HuH-7 (cell line): Measurements from ENCODE around the gene BSPRY.
A peak's percentile ranks its signal among the peaks of the same experiment; 100 is the strongest.

Source experiments
- DNase-seq: peaks from one replicate; pipeline ENCODE4 v3.0.0; 2011; ENCODE audit warnings: low spot score

Gene BSPRY

DNA sequence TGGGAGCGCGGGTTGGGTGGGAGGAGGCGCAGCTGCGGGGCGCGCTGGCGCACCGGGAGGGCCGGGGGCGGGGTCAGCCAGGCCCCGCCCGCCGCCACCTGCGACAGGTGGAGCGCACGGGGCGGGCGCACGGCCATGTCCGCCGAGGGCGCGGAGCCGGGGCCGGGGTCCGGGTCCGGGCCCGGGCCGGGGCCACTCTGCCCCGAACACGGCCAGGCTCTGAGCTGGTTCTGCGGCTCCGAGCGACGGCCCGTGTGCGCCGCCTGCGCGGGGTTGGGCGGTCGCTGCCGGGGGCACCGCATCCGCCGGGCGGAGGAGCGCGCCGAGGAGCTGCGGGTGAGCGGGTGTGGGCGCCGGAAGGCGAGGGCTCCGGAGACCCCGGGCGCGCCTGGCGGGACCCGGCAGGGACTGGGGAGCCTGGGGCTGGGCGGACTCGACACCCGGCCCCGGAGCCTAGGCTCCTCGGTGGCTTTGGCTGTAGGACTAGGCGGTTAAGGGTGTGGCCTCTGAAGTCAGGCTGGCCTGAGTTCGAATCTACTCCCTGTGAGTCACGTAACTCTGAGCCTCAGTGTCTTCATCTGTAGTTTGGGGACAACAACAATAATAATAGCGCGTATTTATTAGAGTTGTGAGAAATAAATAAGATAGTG, at the start of gene BSPRY:
BSPRY (plus strand) TSS at position 97 of the 650 bp plus-strand sequence; CDS start at position 136, 39 bp downstream.
- peak; percentile 50 for DNase-seq

DNA sequence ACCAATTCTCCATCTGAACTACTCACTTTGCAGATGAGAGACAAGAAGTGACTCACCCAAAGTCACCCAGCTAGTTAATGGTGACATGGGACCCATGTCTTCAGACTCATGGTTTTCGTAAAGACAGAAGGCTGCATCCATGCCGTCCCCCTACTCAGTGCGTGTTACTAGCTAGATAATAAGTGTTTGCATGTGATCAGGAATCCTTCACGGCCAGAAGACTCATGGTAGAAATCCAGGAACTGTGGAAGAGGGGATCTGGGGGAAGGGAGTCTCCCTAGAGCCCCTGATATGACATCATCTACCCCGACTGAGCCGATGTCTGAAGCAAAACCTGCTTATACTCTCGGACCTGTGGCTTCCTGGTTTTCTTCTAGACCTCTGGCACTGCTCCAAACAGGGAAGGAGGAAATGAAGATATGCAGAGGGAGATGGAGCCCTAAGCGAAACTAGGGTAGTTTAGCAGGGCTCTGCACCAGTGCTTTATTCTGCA, 49.5 kb upstream of the BSPRY start:
- no peak for DNase-seq

DNA sequence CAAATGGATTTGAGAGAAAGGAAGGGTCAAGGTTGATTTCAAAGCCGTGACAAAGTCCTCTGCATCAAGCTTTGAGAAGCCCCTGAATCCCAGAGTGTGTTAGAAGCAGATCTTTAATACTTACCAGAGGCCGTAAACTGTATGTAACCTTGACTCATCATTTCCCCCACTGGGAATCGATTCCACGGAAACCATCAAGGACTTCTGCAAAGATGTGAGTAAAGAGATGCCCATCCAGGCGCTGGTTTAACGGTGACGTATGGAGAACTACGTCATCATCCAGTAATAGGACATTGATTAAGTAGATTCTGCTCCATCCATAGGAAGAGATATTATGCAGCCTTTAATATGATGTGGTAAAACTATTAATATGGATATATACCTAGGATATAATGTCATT, 47.8 kb upstream of the BSPRY start:
- DNase-seq = no peak

DNA sequence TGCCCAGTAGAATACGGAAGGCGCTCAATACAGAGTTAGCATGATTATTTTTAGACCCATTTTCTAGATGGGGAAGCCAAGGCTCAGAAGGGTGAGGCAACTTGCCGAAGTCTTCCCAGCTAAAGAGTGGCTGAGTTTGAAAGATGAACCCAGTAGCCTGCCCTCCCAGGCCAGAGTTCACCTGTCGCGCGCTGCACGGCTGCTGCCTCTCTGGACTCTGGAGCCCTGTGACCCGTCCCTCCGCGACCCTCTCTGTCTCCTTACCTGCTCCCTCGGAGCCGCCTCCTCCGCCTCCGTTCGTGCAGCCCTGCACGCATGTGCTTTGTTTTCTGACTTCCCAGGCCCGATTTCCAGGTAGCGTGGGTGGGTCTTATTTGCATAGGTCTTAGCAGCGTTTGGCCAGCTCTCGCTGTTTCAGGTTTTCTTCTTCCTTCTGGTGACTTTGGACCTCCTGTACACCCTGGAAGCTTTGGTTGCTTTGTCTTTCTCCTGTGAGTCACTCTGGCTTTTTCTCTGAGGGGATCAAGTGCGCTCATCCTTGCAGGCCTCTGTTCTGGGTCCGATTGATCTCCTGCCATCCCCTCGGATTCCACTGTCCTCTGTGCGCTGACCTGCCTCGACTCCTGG, 46.4 kb upstream of the BSPRY start, which contains the start of gene RNF183:
RNF183 (minus strand) TSS at position 585 of the 627 bp plus-strand sequence. CDS start 5,192 bp downstream, outside the sequence.
- DNase-seq = no peak

DNA sequence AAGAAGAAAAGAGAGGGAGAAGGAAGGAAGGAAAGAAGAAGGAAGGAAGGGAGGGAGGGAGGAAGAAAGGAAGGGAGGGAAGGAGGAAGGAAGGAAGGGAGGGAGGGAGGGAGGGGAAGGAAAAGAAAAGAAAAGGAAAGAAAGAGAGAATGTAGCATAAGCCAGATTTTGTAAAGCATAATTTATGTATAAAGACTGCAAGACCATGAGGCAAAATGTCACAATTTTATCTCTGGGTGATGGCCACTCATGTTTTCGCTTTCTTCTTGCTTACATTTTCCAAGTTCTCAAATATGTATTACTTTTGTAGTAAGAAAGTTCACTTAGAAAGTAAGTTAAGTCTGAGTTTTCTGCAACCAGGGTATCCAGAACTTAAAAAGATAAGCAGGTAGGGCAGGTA, 42.8 kb upstream of the BSPRY start:
- DNase-seq = no peak

DNA sequence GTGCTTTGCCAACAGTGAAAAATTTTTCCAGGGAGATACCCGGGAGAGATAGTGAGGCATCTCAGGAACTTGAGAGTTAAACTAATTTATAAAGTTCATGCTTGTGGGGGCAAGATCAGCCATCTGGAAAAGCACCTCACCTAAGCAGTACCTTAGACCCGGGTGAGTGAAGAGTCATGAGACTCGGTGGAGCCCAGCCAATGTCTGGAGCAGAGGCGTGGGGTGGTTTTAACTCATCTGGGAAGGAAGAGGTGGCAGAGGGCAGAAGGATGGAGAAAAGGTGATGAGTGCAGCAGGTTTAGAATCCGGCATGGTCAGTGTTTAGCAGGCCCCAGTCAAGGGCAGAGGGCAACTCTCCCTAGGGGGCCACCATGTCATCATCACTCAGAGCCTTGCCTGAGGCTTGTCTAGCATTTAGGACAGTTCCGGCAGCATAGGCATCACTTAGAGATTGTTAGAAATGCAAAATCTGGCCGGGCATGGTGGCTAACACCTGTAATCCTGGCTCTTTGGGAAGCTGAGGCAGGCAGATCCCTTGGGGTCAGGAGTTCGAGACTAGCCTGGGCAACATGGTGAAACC, 41.9 kb upstream of the BSPRY start:
- no peak for DNase-seq

DNA sequence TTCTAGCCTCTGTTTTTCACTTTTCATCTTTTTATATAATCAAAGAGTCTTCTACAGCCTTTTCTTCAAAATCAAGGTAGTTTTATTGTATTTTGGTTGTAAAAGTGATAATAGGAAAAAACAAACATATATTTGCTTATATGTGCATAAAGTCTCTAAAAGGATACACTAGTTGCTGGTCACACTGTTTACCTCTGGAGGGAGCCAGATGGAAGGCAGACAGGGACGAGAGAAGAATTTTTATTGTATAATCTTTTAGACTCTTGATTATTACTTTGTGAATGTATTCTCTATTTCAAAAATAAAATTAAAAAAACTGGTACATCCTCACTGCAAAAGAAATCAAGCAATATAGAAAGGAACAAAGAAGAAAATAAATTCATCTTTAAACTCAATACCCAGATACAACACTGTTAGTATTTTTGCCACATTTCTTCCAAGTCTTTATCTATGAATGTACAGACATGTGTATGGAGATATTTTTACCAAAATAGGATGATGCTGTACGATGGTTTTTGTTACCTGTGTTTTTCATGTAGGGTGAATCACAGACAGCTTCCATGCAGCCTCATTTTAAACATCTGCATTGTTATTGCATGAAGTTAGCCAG, 40.0 kb upstream of the BSPRY start:
- peak; percentile 48 for DNase-seq

DNA sequence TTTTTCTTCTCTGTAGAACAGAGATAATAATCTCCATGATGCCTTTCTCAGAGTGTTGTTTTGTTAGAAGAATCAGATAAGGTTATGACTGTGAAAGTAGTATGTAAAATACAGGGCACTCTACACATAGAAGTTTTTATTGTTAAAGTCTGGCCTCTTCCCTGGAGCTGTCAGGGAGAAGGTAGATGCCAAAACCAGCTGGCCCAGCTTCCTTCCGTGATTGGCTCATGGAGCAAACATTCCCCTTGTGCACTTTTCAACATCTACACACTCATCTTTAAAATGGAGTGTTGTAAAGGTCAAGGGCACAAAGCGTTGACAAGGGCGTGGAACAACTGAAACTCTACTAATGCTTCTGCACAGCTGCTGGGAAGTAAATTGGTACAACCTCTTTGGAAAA, 38.8 kb upstream of the BSPRY start:
- no peak for DNase-seq

DNA sequence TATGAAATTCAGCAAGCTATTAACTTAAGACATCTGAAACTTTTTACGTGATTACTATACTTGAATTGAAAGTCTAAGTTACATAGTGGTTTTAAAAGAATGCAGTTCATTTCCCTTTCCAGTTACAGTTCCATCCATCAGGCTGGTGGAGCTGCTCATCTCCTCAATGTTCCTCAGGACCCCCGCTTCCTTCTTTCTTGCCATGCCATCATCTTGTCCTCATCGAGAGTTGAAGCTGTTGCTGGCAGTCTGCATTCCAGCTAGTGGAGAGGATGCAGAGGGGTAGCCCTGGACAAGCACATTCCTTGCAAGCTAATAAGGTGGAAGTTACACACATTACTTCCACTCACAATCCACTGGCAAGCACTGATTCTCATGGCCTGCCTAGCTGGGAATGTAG, 37.4 kb upstream of the BSPRY start:
- no peak for DNase-seq

DNA sequence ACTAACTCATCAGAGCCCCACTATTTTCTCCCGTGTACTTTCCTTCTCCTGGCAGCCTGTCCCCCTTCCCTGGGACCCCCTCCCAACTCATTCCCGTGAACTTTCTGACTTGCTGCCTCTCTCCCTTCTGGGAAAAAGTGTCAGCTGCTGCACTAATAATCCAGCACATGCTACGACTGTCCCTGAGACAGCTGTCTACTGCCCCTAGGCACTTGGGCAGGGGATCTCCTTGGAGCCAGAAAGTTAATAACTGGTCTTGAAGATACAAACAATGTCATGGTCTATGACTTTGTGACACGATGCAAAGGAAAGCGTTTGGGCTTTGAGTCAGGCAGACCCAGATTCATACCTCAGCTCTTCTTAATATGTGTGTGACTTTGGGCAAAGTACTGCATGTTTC, 36.1 kb upstream of the BSPRY start:
- DNase-seq = no peak

DNA sequence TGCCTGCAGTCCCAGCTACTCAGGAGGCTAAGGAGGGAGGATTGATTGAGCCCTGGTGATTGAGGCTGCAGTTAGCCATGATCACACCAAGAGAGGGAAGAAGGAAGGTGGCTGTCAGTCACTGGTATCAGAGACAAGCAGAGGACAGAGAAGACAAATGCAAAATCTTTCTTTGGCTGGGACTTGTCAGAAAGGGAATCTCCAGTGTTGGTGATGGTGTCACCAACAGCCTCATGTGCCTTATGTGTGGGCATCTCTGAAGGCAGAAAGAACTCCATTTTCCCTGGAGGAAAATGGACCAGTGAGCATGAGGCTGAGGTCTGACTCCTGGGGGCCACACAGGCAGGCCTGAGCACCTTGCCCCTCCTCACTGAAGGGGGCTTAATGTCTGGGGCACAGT, 34.1 kb upstream of the BSPRY start:
- no peak for DNase-seq

DNA sequence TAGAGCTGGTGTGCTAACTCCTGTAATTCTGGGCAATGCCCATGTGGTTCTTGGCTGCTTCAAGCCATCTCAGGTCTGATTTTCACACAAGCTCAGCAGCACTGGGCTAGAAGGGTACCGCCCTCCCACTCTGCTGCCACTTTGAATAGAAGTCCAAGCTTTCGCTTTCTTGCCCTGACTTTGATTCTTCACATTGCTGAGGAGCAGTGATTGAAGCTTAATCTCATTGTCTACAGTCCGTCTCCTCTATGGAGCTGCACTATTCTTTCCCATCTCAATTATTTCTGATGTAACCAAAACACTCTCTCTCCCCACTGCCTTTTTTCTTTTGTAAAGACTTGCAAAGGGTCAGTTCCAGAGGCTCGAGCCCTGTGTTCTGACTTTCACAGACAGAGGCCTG, 33.3 kb upstream of the BSPRY start:
- no peak for DNase-seq

DNA sequence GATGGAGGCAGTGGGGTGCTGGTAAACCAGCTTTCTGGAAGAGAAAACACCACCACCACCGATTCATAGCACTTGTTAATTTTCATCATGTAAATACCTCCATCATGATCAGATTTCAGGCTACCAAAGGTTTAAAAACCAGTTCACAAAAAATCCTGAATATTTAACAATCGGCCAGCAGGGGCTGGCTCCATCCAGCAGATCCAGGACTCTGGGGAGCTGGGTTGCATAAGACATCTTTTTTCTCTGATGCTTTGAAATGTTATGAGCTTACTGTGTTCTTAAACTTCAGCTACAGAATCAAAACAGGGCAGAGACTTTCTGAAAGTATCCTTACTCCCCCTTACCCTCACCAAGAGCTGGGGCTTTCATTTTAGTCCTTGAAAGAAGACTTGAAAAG, 31.6 kb upstream of the BSPRY start:
- DNase-seq = no peak

DNA sequence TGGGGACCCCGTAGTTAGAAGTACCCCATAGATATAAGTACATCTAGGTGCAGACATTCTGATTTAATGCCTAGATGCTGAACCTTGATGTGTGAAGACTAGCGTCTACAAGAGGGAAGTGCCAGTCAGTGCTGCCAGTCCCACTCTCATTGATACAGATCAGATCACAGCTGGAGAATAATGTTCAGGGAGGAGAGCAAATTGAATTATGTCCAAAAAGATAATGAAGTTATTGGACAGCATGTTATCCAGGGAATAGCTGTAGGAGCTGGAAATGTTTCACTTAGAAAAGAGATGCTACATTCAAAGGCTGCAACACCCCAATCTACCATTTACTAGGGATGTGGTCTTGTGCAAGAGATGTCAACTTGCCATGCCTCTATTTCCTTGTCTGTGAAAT, 30.3 kb upstream of the BSPRY start:
- DNase-seq = no peak

DNA sequence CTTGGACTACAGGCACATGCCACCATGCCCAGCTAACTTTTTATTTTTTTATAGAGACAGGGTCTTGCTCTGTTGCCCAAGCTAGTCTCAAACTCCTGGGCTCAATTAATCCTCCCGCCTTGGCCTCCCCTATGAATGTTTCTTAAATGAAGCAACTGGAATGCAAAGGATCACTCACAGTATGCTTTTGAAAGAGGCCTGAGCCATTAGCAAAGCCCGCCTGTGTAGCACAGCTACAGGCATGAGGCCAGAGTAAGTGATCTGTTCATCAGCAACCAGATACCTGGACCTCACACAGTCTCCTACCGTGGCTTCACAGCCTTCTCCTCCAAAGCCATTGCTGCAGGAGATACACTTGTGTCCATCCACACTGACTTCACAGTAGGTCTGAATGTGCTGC, 29.3 kb upstream of the BSPRY start:
- DNase-seq = no peak

DNA sequence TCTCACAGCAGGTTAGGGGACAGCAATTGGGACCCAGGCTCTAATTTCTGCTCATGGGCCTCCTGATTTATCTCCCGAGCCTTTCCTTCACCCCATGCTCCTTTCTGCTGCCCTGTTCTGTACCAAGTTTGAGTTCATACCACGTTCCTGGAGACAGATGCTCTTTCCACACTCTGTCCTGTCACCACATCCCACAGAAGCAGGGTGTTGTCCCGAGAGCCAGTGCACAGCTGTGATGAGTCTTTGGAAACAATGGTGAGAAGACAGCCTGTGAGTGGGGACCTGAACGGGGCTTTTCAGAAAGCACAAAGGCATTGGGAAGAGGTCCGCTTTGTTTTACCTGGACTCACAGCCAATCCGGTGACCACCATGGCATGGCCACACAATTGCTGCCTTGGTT, 26.7 kb upstream of the BSPRY start:
- DNase-seq = no peak

DNA sequence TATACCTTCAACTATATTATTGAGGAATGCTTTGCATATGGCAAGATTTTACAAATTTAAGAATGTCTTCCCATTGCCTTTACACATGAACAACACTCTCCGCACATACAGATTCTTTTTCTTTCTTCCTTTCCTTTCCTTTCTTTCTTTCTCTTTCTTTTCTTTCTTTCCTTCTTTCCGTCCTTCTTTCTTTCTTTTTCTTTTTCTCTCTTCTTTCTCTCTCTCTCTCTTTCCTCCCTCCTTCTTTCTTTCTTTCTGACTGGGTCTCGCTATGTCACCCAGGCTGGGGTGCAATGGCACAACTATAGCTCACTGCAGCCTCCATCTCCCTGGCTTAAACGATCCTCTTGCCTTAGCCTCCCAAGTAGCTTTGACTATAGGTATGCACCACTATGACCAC, 23.1 kb upstream of the BSPRY start:
- no peak for DNase-seq

DNA sequence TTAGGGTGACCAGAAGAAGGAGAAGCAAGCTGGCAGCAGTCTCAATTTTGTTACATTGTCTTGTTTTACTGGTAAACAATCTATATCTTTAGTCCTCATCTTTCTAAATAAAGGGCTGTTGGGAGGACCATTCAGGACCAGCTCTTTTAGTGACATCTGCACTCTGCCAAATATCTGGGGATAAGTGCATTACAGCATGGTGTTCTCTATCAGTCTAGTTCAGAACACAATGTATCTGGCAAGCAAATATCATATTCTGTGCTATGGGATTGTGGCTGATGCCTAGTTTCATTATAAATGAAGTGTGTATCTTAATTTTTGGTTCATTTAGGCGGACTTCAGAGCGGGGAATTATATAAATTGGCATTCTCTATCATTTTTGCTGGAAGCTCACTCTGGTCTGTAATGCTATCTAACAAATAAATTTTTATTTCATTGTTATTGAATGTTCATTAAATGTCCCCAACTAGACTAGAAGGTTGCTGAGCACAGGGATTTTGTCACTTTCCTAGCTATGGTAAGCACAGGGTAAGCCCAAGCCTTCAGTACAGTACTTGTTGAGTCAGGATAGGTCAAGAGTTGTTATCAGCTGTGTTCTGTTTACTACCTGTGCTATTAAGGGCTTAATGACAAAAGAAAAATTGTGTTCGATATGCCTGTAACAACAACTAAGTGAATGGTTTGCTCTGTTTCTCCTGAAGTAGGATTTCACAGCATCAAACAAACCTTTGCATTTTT, 21.1 kb upstream of the BSPRY start:
- DNase-seq = no peak

DNA sequence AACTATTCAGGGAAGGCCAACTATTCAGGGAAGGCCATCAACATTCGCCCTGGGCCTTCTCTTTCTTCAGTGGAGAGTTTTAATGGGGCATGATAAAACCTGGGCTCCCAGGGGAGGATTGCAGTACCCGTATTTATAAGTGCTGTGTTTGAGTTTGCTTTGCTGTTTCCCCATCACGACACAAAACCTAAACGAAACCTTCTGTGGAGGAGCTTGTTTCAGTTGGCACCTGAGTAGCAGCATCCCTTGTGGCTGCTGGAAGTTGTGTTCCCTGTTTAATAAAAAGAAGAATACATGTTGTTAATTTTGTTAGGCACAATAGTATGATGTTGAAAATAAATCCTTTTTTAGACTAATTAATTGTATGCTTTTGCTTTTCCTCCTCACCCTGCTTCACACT, 17.6 kb upstream of the BSPRY start:
- no peak for DNase-seq

DNA sequence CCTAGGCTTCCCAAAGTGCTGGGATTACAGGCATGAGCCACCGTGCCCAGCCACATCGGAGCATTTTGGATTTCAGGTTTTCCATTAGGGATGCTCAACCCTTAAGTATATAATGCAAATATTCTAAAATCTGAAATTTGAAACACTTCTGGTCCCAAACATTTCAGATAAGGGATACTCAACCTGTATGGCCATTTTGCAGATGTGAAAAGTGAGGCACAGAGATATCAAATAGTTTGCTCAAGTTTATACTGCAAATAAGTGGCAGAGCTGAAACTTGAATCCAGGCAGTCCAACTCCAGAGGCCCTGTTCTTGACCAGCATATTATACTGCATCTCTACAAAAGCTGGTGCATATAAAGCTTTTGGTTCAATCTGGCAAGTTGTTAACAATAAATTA, 11.6 kb upstream of the BSPRY start:
- DNase-seq = no peak

DNA sequence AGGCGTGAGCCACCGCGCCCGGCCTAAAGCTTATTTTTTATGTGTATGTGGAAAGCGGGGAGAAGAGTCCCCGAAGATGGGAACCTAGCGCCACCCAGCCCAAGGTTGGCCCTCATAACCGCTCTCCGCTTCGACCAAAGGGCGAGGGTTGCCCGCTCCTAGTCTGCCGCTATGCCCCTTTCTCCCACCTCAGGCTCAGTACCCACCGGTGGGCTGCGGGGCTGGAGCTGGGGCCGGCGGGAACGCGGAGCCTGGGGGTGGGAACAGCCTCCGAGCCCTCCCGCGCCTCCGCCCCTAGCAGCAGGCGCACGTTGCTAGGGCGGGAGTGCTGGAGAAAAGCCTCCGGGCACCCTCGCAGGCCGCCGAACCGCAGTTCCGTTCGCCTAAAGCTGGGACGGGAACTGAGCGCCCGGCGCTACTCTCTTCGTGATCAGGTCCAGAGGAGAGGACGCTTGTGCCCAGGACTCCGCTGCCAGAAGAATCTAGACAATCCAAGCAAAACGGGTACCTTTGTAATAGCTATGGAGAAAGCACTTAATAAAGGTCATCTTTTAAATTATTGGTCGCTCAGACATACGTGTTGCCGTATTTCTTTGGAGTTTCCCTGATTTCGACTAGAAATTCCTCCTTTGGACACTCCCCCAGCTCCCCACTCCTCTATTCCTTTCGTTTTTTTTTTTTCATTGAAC, 9.2 kb upstream of the BSPRY start, which contains the start of gene WDR31:
WDR31 (minus strand) TSS at position 265 of the 689 bp plus-strand sequence. CDS start 8,253 bp downstream, outside the sequence.
- DNase-seq = peak; percentile 92
